ENCODE measurements around the gene TMED10.
A peak's percentile ranks its signal among the peaks of the same experiment; 100 is the strongest.

Gene TMED10
- long read RNA-seq, donor 1, full-length matches to known transcripts, result 121 of 121 reads
- long read RNA-seq, donor 1, partial matches to known transcripts, result 0 of 121 reads
- long read RNA-seq, donor 1, other reads (novel, unspliced or antisense), result 0 of 121 reads
- long read RNA-seq, donor 2, full-length matches to known transcripts, result 67 of 88 reads
- long read RNA-seq, donor 2, partial matches to known transcripts, result 21 of 88 reads
- long read RNA-seq, donor 2, other reads (novel, unspliced or antisense), result 0 of 88 reads
- long read RNA-seq, donor 3, full-length matches to known transcripts, result 69 of 69 reads
- long read RNA-seq, donor 3, partial matches to known transcripts, result 0 of 69 reads
- long read RNA-seq, donor 3, other reads (novel, unspliced or antisense), result 0 of 69 reads
- long read RNA-seq, donor 4, full-length matches to known transcripts, result 76 of 171 reads
- long read RNA-seq, donor 4, partial matches to known transcripts, result 95 of 171 reads
- long read RNA-seq, donor 4, other reads (novel, unspliced or antisense), result 0 of 171 reads
- long read RNA-seq, donor 5, full-length matches to known transcripts, result 100 of 100 reads
- long read RNA-seq, donor 5, partial matches to known transcripts, result 0 of 100 reads
- long read RNA-seq, donor 5, other reads (novel, unspliced or antisense), result 0 of 100 reads
- long read RNA-seq, donor 6, full-length matches to known transcripts, result 96 of 96 reads
- long read RNA-seq, donor 6, partial matches to known transcripts, result 0 of 96 reads
- long read RNA-seq, donor 6, other reads (novel, unspliced or antisense), result 0 of 96 reads
- long read RNA-seq, donor 7, result 0 reads
- long read RNA-seq, donor 8, full-length matches to known transcripts, result 102 of 108 reads
- long read RNA-seq, donor 8, partial matches to known transcripts, result 6 of 108 reads
- long read RNA-seq, donor 8, other reads (novel, unspliced or antisense), result 0 of 108 reads

DNA sequence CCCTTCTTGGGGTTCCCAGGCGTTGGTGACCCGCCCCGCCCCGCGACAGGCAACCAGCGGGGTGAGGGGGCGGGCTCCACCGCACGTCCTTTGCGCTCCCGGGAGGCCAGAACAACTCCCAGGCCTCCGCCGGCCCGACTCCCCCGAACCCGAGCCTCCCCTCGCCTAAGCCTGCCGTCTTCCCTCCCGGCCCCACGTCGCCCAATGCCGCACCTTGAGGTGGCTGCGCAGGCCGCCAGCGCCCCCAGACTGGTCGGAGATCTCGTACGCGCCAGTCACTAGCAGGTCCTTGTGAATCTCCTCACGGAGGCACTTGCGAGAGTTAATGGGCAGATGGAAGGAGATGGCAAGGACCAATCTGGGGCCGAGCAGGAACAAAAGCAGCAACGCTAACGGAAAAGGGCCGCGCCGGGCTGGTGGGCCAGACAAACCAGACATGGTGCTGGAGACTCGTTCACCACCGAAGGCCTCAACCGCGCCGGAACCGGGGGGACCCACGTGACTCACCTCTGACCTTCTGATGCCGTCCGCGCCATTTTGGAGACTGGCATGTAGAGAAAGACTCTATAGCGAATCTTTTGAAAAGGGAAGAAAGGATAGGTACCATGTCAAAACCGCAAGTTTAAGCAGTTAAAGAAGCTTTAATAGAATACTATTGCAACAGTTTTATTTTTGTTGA is at the start of gene TMED10:
TSS of gene TMED10 (minus strand) at position 471 of the 679 bp plus-strand sequence. CDS start at position 438, 33 bp downstream.
- DNase-seq, result peak; percentile 98

- DNase-seq, result no peak
These were observed 48.1 kb upstream of the TMED10 start for GRCh38 chr14:75224561-75224960.

GRCh38 chr14:75223664-75224154 is 47.3 kb upstream of the TMED10 start:
- DNase-seq, result no peak

GRCh38 chr14:75222208-75222701 is 45.8 kb upstream of the TMED10 start:
- DNase-seq, result no peak

- no peak for DNase-seq
These were observed 45.4 kb upstream of the TMED10 start for GRCh38 chr14:75221797-75222196.

GRCh38 chr14:75220156-75220555 is 43.7 kb upstream of the TMED10 start:
- DNase-seq, result no peak

DNA sequence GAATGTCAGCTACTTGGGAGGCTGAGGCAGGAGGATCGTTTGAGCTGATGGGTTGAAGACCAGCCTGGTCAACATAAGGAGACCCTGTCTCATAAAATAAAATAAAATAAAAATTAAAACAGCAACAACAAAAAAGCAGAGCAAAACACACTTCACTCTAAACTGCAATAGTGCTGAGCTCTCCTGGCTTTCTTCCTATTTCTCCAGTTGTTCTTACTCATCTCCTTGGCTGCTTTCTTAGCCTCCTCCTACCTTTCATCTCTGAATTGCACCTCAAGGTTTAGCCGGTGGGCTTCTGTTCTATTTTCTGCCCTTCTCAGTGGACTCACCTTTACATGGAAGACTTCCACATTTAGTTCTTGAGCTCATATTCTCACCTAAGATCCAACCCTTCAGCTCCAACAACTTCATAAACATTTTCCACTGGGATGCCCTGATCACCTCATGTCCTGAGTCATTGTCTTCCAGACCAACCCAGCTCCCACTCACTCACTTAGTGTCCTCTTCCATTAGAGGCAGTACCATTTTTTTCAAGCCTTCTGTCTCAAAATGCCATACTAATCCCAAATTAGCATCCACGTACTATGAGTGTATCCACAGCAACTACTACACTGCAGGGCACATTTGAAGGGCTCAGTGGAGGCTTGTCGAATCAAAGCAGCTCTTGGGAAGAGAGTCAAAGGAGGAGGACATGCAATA is 41.2 kb upstream of the TMED10 start:
- DNase-seq, result no peak

DNA sequence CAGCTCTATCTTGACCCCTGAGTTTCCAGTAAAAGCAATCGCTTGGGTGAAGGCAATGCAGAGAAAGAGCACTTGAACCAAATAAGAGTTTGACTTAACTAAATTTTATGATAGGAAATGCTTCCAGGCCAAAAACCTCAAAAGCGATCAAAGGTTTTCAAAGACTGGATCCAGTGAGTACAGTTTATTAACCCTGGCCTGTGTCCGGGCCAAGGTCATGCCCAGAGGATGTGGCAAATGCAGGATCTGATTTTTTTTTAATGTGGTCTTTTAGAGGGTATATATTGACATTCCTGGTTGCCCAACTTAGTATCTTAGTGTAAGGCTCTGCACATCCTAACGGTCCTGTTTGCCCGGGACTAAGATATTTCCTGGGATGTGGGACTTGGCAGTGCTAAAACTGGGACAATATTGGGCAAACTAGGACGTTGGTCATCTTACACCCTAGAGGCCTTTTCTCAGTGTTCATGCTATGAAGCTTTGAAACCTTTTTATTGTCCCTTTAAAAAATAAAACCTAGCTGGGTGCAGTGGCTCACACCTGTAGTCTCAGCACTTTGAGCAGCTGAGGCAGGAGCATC is 40.1 kb upstream of the TMED10 start:
- DNase-seq, result no peak

GRCh38 chr14:75215520-75215919 is 39.1 kb upstream of the TMED10 start:
- no peak for DNase-seq

DNA sequence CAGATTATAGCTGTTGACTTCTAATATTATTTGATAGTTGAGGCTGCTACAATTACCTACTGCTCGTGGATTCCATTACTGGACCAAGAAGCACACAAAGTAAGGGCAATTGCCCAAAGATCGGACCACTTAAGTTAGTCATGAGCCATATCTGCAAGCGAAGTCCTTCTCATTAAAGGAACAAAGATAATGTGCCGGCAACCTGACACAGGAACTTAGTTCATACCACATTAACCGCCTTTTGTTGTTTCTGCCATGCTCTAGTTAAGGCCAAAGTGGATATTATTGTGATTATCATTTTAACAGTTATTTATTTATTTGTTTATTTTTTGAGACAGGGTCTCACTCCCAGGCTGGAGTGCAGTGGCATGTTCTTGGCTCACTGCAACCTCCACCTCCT is 38.1 kb upstream of the TMED10 start:
- DNase-seq, result no peak

DNA sequence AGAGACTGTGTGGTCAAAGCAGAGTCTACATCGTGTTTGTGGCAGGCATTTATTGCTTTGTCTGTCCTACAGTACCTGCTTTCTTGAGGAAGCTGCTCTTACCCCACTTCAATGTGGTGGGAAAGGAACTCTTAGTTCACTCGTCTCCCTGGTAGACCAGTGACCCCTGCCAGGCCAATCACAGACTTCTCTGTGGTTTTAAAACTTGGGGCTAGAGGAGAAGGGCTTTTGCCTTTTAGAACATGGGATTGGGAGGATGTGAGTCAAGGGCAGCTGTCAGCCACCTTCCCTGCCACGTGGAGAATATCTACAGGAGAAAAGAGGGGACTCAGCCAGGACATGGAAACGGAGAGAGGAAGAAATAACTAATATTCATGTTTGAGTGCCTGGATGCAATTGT is 36.8 kb upstream of the TMED10 start:
- DNase-seq, result no peak

DNA sequence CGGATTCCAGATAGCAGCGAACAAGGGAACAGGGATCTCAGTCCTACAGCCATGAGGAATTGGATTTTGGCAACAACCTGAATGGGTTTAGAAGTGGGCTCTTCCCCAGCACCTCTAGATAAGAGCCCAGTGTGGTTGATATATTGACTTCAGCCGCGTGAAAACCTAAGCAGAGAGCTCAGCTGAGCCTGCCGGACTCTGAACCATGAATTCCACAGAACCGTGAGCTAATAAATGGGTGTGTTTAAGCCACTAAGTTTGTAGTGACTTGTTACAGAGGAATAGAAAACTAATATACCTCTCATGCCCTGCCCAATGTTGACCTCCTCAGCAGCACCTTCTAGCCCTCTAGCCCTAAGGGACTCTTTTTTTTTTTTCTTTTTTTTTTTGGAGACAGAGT is 32.4 kb upstream of the TMED10 start:
- DNase-seq, result no peak

DNA sequence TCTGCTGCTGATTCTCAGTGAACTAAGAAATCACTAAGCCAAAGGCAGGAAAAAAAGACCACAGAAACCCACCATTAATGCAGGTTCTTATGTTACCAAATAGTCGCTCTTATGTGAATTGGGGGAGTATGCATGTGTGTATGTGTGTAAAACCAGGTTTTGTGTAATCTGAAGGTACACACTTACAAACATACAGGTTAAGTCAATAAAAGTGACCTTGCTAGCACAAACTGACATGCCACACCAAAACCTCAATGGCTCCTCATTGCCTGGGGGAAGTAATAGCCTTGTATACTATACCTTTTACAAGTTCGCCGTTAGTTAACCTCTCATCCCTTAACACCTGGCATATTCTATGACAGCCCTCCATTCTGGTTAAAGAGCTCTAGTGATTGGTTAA is 29.8 kb upstream of the TMED10 start:
- DNase-seq, result no peak

GRCh38 chr14:75205591-75205990 is 29.2 kb upstream of the TMED10 start:
- no peak for DNase-seq

DNA sequence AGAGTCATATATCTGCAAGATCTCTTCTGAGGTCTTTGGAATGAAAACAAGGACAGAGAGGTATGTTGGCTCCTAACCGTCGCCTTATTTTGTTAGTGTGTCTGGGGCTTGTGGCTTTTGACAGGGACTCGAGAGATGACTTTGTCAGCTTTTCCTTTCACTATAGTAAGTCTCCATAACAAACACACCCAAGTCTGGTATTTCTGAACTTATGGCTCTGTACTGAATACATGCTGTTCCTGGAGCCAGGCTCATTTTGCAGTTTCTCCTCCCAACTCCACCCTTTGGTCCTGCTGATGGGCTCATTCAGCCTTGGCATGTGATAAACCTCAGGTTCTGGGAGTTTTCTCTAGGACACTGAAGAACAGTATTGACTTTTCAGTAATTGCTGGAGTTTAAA is 27.7 kb upstream of the TMED10 start:
- no peak for DNase-seq

DNA sequence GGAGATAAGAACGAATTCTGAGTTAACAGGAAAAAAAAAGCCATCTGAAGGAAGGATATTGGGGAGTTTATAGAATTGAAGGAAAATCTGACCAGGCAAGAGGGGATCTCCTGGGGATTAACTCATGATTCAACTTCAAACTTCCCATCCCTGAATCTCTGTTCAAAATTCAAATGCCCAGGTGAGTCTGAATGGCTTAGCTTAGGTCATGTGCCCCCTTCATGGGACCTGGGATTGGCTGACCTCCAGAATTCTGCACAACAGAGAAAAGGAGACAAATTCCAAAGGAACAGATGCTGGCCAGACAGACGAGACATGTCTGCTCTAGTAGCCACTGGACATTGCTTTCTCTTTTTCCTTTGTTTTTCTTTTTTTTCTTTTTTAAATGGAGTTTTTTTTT is 26.2 kb upstream of the TMED10 start:
- DNase-seq, result no peak

DNA sequence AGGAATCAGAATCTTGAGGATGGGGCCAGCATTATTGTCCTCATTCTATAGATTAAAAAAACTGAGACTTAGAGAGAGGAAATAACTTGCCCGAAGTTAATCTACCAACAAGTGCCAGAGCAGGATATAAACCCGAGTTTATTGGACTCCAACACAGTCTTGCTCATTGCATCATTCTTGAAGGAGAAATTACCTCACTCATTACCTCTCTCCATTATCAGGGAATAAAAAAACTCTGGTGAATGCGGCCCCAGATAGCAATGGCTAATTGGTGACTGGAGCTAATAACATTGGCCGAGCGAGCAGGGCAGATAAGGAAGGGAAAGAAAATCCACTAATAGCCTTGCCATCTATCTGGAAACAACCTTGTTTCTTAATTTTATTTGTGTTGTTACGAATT is 24.7 kb upstream of the TMED10 start:
- no peak for DNase-seq

DNA sequence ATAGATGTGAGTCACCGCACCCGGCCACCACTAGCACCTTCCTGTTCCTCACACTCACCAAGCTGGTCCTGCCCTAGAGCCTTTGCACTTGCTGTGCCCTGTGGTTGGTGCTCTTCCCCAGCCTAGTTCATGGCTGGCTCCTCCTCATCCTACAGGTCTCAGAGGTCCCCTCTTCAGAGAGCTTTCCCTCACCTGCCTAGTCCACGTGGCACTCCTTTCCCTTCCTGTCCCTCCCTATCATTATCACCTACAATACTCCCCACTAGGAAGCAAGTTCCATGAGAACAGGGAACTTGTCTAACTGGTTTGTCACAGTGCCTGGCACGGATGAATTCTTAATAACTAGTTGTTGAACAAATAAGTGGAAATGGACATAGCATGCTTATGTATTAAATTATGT is 24.0 kb upstream of the TMED10 start:
- peak; percentile 13 for DNase-seq

- peak; percentile 16 for DNase-seq
These were observed 22.0 kb upstream of the TMED10 start for GRCh38 chr14:75198291-75198933.

- DNase-seq, result no peak
These were observed 20.9 kb upstream of the TMED10 start for GRCh38 chr14:75197338-75197737.

GRCh38 chr14:75196468-75196867 is 20.1 kb upstream of the TMED10 start:
- no peak for DNase-seq

Measured in right kidney (tissue), 9 donors.